GM12878 (cell line): ENCODE measurements around the gene SARS1. TPM values are rescaled to one million over a fixed set of nuclear protein-coding genes. Genes with fewer than 3 reads are reported as not detected.

ENCODE experiments used
- ATAC-seq: fragments of 200-7000 bp; cut with Tn5 transposase; 3 replicates; pipeline ENCODE4 v1.9.1; 2020; ENCODE audit warnings: mild to moderate bottlenecking, moderate library complexity
- BruUV-seq: library from RNA; stranded (reverse); fragments of 400-500 nt; replicated peaks from 2 replicates; lab custom pipeline; 2021; lab: Mats Ljungman, UMichigan
- CTCF ChIA-PET: fragments of 300-600 bp; sonication (Branson Sonifier 250); formaldehyde crosslinking; extraction: SDS; loops from one replicate; lab custom pipeline; 2021; ENCODE audit warnings: inconsistent platforms; lab: Yijun Ruan, JAX
- POLR2A ChIA-PET: fragments of 350-600 bp; formaldehyde crosslinking; extraction: SDS; loops from one replicate; lab custom pipeline; 2021; ENCODE audit warnings: inconsistent platforms; lab: Charles Lee
- RAD21 ChIA-PET: fragments of 300-600 bp; sonication (Branson Sonifier 250); formaldehyde crosslinking; loops from one replicate; lab custom pipeline; 2023; ENCODE audit warnings: antibody characterized with exemption; ENCODE audit not compliant: unreplicated experiment; lab: Charles Lee
- SMC1A ChIA-PET: fragments of 300-600 bp; sonication (Branson Sonifier 250); formaldehyde crosslinking; loops from one replicate; lab custom pipeline; 2023; ENCODE audit not compliant: unreplicated experiment, uncharacterized antibody; lab: Charles Lee
- DNase-seq: peaks from one replicate; pipeline ENCODE4 v3.0.0-alpha.2; 2011; ENCODE audit warnings: low read depth, low spot score
- FAIRE-seq: peaks from 3 replicates; lab custom pipeline; 2011; peaks lifted over from hg19 to GRCh38; lab: Jason Lieb, UNC
- H2AFZ ChIP-seq: 2 replicates; pipeline ENCODE4 v1.6.0; 2011; ENCODE audit warnings: low read depth, low read length, control low read depth; ENCODE audit not compliant: control insufficient read depth
- H3K27ac ChIP-seq: 2 replicates; pipeline ENCODE4 v1.5.1; 2011; ENCODE audit warnings: control low read depth; ENCODE audit not compliant: control insufficient read depth, insufficient read depth
- H3K27me3 ChIP-seq, 2 experiments: replicated peaks in 1 of 2; 2 replicates each; pipeline versions ENCODE4 v1.6.0 to v1.6.1; 2011; ENCODE audit warnings: low read length in 1 of 2; ENCODE audit not compliant: control insufficient read depth in 2 of 2, insufficient read depth in 2 of 2
- H3K36me3 ChIP-seq, 2 experiments: 2 replicates each; pipeline ENCODE4 v1.5.1; 2011; ENCODE audit warnings: low read length in 1 of 2; ENCODE audit not compliant: control insufficient read depth in 2 of 2, insufficient read depth in 2 of 2
- H3K4me1 ChIP-seq: 2 replicates; pipeline ENCODE4 v1.6.1; 2011; ENCODE audit warnings: mild to moderate bottlenecking, low read length, moderate library complexity, mixed read lengths; ENCODE audit not compliant: control insufficient read depth, insufficient read depth
- H3K4me2 ChIP-seq: 2 replicates; pipeline ENCODE4 v1.6.0; 2011; ENCODE audit warnings: control low read depth; ENCODE audit not compliant: control insufficient read depth, insufficient read depth
- H3K4me3 ChIP-seq: fragments of 200-600 bp; sonication (generic); 2 replicates; pipeline ENCODE4 v1.5.1; 2016
- H3K79me2 ChIP-seq: 2 replicates; pipeline ENCODE4 v1.6.0; 2011; ENCODE audit warnings: low read length; ENCODE audit not compliant: control insufficient read depth, insufficient read depth
- H3K9ac ChIP-seq: 2 replicates; pipeline ENCODE4 v1.8.0; 2011; ENCODE audit warnings: low read length, control low read depth, mixed read lengths; ENCODE audit not compliant: control insufficient read depth, insufficient read depth
- H3K9me3 ChIP-seq: replicated peaks from 3 replicates; pipeline ENCODE4 v1.5.1; 2011; ENCODE audit warnings: mild to moderate bottlenecking, low read length; ENCODE audit not compliant: control insufficient read depth, insufficient read depth
- H4K20me1 ChIP-seq: 2 replicates; pipeline ENCODE4 v1.6.0; 2011; ENCODE audit not compliant: control insufficient read depth, insufficient read depth
- ATF7 ChIP-seq: fragments of 450-650 bp; IDR thresholded peaks from 2 replicates; pipeline ENCODE4 v1.6.1; 2016; ENCODE audit warnings: low read depth, mild to moderate bottlenecking
- CHD2 ChIP-seq: IDR thresholded peaks from 2 replicates; pipeline ENCODE4 v1.6.1; 2011; ENCODE audit warnings: low read depth, low read length, improper control_type of control experiment, borderline replicate concordance
- HCFC1 ChIP-seq: fragments of 150-350 bp; IDR thresholded peaks from 2 replicates; pipeline ENCODE4 v1.6.1; 2014; ENCODE audit warnings: low read length
- NR2C1 ChIP-seq: fragments of 450-650 bp; IDR thresholded peaks from 2 replicates; pipeline ENCODE4 v1.6.1; 2017; ENCODE audit warnings: antibody characterized with exemption, mild to moderate bottlenecking, moderate library complexity
- POLR2AphosphoS5 ChIP-seq: IDR thresholded peaks from 2 replicates; pipeline ENCODE4 v1.6.1; 2011; ENCODE audit warnings: mild to moderate bottlenecking, low read length, inconsistent platforms
- SRF ChIP-seq, 2 experiments: IDR thresholded peaks; 2 replicates each; pipeline ENCODE4 v1.6.1; 2011; ENCODE audit warnings: low read depth in 2 of 2, low read length in 2 of 2, mild to moderate bottlenecking in 1 of 2, moderate library complexity in 1 of 2
- STAT3 ChIP-seq: IDR thresholded peaks from 2 replicates; pipeline ENCODE4 v1.6.1; 2011; ENCODE audit warnings: low read depth, low read length, improper control_type of control experiment
- ZNF274 ChIP-seq: IDR thresholded peaks from one replicate; pipeline ENCODE4 v1.8.0; 2011; ENCODE audit not compliant: insufficient read length, insufficient read depth
- WGBS: methylation state at CpG from one replicate; pipeline ENCODE4 v1.1.6; 2016; ENCODE audit warnings: low lambda C conversion rate; ENCODE audit not compliant: insufficient replicate concordance, insufficient coverage; ENCODE audit errors: missing lambda C conversion rate; 5-methylcytosine and 5-hydroxymethylcytosine counted together
- in situ Hi-C: fragments of 300-500 bp; cut with MboI; formaldehyde crosslinking; loops from 9 replicates; pipeline ENCODE4 v1.14.3; 2018; ENCODE audit warnings: mixed read lengths
- intact Hi-C: fragments of 100-400 bp; cut with micrococcal nuclease; formaldehyde crosslinking; loops from one replicate; pipeline ENCODE4 v1.14.2; 2022; ENCODE audit not compliant: unreplicated experiment
- polyA plus RNA-seq, 11 experiments: library from polyadenylated mRNA; depleted of rRNA in 4 of 11; unstranded in 6 of 11; stranded (reverse) in 5 of 11; fragments of >200 nt; fragmentation: Nextera tagmentation in 4 of 11; fragmentation: Illumina TruSeq in 1 of 11; extraction: Ambion mirVana in 4 of 11; extraction: Trizol in 1 of 11; gene quantifications; 1 replicate in 1 of 11; 2 replicates in 10 of 11; pipeline versions ENCODE4 v1.2.1 to v1.2.3, GENCODE V29; 2011 to 2016; ENCODE audit warnings: inconsistent platforms in 2 of 11, missing spikeins in 2 of 11, low read depth in 1 of 11
- total RNA-seq, 4 experiments: library from RNA; depleted of rRNA in 3 of 4; stranded (reverse); fragments of >200 nt in 3 of 4; fragmentation: Illumina TruSeq in 1 of 4; extraction: Trizol in 1 of 4; gene quantifications; 2 replicates each; pipeline versions ENCODE4 v1.2.1 to v1.2.3, GENCODE V29; 2013 to 2021
- TF ChIP-seq, protein P1 (sequence below): fragments of 450-650 bp; IDR thresholded peaks from 2 replicates; pipeline ENCODE4 v1.6.1; 2016; ENCODE audit warnings: mild to moderate bottlenecking
- TF ChIP-seq, protein P2 (sequence below): fragments of 150-350 bp; IDR thresholded peaks from 2 replicates; pipeline ENCODE4 v1.6.1; 2014; ENCODE audit warnings: mild to moderate bottlenecking, low read depth, low read length
- TF ChIP-seq, protein P3 (sequence below): fragments of 450-650 bp; formaldehyde crosslinking; IDR thresholded peaks from 2 replicates; pipeline ENCODE4 v1.4.0; 2020; ENCODE audit warnings: mild to moderate bottlenecking, moderate library complexity
- TF ChIP-seq, protein P4 (sequence below): fragments of 450-650 bp; formaldehyde crosslinking; IDR thresholded peaks from 2 replicates; pipeline ENCODE4 v1.5.0; 2022; ENCODE audit warnings: mild to moderate bottlenecking, missing genetic modification characterization

SARS1 gene
- total and polyA plus RNA-seq, 10 of the 15 experiments (the other 5 are each of a cell fraction or from before 2014, with no cell fraction given) = 103 to 202 (median 138) TPM

DNA sequence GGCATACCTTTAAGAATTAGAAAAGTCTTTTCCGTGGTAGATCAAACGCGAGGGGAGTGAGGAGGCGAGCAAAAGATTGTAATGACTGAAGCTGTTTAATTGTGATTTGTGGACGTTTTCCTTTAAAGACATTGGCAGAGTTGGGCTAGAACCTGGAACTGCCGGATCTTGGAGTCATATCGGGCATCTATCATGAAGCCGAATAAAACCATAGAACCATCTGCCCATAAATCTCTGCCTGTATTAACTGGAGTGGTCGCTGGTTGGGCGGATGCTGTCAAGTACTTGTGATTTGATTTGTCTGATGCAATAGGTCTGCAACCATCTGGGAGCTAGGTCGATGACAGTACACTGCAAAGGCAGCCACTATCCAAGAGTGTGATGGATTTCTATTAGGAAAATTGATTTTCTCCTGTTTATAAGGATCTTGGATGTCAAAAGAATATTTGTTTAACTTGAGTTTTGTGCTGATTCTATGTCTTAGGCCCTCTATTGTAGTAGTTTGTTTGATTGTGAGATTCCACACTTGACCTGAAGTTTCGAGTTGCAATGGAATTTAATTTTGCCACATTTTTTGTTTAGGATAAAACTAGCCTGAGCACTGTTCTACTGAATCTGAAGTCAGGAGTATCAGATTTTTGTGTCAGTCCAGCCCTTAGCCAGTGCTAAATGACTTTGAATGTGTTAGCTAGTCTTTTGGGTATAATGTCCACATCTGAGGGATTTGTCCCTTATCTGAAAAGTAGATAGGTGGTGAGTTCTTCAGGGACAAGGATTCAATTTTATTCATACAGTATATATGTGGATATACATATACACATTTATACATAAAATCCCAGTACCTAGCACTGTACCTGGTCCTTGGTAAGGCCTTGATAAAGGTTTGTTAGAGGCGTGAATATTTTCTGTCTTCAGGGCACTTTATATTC, 1.2 kb downstream of the SARS1 start:
- Histone ChIP-seq H3K27me3 (no peaks in the 10 kb centered on the region), H4K20me1 (no peaks in the 10 kb centered on the region), H3K9me3 (no peaks in the 10 kb centered on the region), H3K4me3 (peak overlapping the region; percentile 89), H2AFZ (peak overlapping the region; percentile 97), H3K79me2 (peaks cover 51% of the 10 kb centered on the region), H3K4me2 (peak overlapping the region; percentile 95), H3K9ac (peak overlapping the region; percentile 84), H3K36me3 (no peaks in the 10 kb centered on the region; a peak in 1 of 4 replicates), H3K27ac (peak overlapping the region; percentile 88), H3K4me1 (no peaks in the 10 kb centered on the region)
- POLR2A ChIA-PET = interaction anchor here (0.5 to 2.4 kb wide), 9 partner anchors 9 to 210 kb away, joined by 3 to 10 read pairs (median 4); partner anchors contain the start of gene TMEM167B
- in situ Hi-C loops (no loop called here), intact Hi-C loops (no loop called here)
- BruUV-seq = TSS peak; percentile 77
- RAD21 ChIA-PET = interaction anchor here (1.2 to 2.0 kb wide), 2 partner anchors 9 to 13 kb away, joined by 4 to 10 read pairs; no protein-coding TSS in a partner anchor
- SMC1A ChIA-PET = interaction anchor here (0.6 to 1.7 kb wide), 9 partner anchors 12 to 328 kb away, joined by 3 to 6 read pairs (median 3); no protein-coding TSS in a partner anchor
- WGBS = 9% methylated on average over 13 of the region's 13 CpGs
- CTCF ChIA-PET = interaction anchor here (0.9 to 3.9 kb wide), 12 partner anchors 12 to 425 kb away, joined by 3 to 13 read pairs (median 3); no protein-coding TSS in a partner anchor
- ATAC-seq (peak; percentile 69), FAIRE-seq (peak; percentile 66), DNase-seq (peak; percentile 25)
- TF ChIP-seq, protein P1, sequence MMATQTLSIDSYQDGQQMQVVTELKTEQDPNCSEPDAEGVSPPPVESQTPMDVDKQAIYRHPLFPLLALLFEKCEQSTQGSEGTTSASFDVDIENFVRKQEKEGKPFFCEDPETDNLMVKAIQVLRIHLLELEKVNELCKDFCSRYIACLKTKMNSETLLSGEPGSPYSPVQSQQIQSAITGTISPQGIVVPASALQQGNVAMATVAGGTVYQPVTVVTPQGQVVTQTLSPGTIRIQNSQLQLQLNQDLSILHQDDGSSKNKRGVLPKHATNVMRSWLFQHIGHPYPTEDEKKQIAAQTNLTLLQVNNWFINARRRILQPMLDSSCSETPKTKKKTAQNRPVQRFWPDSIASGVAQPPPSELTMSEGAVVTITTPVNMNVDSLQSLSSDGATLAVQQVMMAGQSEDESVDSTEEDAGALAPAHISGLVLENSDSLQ = peak; percentile 38
- TF ChIP-seq, protein P2, sequence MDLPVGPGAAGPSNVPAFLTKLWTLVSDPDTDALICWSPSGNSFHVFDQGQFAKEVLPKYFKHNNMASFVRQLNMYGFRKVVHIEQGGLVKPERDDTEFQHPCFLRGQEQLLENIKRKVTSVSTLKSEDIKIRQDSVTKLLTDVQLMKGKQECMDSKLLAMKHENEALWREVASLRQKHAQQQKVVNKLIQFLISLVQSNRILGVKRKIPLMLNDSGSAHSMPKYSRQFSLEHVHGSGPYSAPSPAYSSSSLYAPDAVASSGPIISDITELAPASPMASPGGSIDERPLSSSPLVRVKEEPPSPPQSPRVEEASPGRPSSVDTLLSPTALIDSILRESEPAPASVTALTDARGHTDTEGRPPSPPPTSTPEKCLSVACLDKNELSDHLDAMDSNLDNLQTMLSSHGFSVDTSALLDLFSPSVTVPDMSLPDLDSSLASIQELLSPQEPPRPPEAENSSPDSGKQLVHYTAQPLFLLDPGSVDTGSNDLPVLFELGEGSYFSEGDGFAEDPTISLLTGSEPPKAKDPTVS = no peak
- TF ChIP-seq POLR2AphosphoS5 = 0 out of 2 replicates have a peak, but pooled peaks have one; percentile 8
- no peak for TF ChIP-seq STAT3
- TF ChIP-seq CHD2 = no peak
- TF ChIP-seq, protein P3, sequence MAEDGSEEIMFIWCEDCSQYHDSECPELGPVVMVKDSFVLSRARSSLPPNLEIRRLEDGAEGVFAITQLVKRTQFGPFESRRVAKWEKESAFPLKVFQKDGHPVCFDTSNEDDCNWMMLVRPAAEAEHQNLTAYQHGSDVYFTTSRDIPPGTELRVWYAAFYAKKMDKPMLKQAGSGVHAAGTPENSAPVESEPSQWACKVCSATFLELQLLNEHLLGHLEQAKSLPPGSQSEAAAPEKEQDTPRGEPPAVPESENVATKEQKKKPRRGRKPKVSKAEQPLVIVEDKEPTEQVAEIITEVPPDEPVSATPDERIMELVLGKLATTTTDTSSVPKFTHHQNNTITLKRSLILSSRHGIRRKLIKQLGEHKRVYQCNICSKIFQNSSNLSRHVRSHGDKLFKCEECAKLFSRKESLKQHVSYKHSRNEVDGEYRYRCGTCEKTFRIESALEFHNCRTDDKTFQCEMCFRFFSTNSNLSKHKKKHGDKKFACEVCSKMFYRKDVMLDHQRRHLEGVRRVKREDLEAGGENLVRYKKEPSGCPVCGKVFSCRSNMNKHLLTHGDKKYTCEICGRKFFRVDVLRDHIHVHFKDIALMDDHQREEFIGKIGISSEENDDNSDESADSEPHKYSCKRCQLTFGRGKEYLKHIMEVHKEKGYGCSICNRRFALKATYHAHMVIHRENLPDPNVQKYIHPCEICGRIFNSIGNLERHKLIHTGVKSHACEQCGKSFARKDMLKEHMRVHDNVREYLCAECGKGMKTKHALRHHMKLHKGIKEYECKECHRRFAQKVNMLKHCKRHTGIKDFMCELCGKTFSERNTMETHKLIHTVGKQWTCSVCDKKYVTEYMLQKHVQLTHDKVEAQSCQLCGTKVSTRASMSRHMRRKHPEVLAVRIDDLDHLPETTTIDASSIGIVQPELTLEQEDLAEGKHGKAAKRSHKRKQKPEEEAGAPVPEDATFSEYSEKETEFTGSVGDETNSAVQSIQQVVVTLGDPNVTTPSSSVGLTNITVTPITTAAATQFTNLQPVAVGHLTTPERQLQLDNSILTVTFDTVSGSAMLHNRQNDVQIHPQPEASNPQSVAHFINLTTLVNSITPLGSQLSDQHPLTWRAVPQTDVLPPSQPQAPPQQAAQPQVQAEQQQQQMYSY (CRISPR knock-in tag) = no peak
- TF ChIP-seq NR2C1 = no peak
- TF ChIP-seq HCFC1 = no peak
- no peak for TF ChIP-seq ZNF274
- TF ChIP-seq, protein P4, sequence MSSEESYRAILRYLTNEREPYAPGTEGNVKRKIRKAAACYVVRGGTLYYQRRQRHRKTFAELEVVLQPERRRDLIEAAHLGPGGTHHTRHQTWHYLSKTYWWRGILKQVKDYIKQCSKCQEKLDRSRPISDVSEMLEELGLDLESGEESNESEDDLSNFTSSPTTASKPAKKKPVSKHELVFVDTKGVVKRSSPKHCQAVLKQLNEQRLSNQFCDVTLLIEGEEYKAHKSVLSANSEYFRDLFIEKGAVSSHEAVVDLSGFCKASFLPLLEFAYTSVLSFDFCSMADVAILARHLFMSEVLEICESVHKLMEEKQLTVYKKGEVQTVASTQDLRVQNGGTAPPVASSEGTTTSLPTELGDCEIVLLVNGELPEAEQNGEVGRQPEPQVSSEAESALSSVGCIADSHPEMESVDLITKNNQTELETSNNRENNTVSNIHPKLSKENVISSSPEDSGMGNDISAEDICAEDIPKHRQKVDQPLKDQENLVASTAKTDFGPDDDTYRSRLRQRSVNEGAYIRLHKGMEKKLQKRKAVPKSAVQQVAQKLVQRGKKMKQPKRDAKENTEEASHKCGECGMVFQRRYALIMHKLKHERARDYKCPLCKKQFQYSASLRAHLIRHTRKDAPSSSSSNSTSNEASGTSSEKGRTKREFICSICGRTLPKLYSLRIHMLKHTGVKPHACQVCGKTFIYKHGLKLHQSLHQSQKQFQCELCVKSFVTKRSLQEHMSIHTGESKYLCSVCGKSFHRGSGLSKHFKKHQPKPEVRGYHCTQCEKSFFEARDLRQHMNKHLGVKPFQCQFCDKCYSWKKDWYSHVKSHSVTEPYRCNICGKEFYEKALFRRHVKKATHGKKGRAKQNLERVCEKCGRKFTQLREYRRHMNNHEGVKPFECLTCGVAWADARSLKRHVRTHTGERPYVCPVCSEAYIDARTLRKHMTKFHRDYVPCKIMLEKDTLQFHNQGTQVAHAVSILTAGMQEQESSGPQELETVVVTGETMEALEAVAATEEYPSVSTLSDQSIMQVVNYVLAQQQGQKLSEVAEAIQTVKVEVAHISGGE (CRISPR knock-in tag) = no peak
- no peak for TF ChIP-seq ATF7
- TF ChIP-seq SRF (IDR thresholded peaks at IDR 0.05; ENCODE audit: low read depth in 2 of 2, low read length in 2 of 2) = no peak
